GM12873 (cell line): ENCODE measurements around the gene ZBTB2.

Experiments
- TF ChIP-seq, protein P1 (sequence below): IDR thresholded peaks from 2 replicates; pipeline ENCODE4 v1.5.1; 2012; ENCODE audit warnings: low read depth, mild to moderate bottlenecking, moderate library complexity, low read length, control low read depth; ENCODE audit not compliant: insufficient read depth; ENCODE audit errors: missing control alignments

Gene ZBTB2

DNA sequence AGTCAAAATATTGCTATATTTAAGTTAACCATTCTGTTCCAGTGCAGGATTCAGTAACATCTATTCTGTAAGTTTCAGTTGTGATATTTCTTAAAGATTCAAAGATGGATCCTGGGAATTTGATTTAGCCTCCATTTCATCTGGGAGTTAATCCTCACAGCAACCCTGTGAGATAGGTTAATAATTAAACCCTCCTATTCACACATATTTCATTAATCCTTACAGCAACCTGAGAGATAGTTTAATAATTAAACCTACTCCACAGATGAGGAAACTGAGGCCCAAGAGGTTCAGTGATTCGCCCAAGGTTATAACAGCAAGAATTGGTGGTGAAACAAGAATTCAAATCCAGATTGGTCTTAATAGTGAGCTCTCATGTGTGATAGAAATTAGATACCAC lies 10.9 kb upstream of the ZBTB2 start:
- TF ChIP-seq, protein P1, sequence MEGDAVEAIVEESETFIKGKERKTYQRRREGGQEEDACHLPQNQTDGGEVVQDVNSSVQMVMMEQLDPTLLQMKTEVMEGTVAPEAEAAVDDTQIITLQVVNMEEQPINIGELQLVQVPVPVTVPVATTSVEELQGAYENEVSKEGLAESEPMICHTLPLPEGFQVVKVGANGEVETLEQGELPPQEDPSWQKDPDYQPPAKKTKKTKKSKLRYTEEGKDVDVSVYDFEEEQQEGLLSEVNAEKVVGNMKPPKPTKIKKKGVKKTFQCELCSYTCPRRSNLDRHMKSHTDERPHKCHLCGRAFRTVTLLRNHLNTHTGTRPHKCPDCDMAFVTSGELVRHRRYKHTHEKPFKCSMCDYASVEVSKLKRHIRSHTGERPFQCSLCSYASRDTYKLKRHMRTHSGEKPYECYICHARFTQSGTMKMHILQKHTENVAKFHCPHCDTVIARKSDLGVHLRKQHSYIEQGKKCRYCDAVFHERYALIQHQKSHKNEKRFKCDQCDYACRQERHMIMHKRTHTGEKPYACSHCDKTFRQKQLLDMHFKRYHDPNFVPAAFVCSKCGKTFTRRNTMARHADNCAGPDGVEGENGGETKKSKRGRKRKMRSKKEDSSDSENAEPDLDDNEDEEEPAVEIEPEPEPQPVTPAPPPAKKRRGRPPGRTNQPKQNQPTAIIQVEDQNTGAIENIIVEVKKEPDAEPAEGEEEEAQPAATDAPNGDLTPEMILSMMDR = no peak

DNA sequence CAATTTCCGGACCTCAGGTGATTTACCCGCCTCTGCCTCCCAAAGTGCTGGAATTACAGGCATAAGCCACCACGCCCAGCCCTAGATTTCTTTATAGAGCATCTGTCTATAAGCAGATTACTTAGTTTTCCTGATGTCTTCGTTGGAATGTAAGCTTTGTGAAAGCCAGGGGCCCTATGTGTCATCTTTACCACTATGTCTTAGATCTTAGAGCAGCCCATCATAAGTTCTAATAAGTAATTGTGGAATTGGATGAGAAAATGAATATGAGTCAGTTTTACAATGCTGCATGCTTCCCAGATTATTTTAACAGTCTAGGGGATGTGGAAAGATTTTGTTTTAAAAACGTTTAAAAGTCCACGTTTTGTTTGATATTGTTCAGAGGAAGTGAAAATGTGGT lies 9.1 kb upstream of the ZBTB2 start:
- TF ChIP-seq, protein P1 = no peak

DNA sequence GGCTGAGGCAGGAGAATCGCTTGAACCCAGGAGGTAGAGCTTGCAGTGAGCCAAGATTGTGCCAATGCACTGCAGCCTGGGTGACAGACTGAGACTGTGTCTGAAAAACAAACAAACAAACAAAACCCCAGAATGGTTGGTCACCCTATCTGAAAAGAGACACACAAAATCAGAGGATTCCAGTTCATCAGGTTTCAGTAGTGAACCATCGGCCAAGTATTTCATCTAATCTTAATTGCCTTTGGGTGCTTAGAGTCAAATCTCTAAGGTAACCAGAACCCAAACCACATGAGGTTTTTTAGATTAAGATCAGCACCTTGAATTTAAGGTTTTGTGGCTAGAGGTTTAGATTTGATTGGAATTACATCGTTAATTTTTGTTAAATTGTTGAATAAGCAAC lies 8.3 kb upstream of the ZBTB2 start:
- TF ChIP-seq, protein P1 = no peak

DNA sequence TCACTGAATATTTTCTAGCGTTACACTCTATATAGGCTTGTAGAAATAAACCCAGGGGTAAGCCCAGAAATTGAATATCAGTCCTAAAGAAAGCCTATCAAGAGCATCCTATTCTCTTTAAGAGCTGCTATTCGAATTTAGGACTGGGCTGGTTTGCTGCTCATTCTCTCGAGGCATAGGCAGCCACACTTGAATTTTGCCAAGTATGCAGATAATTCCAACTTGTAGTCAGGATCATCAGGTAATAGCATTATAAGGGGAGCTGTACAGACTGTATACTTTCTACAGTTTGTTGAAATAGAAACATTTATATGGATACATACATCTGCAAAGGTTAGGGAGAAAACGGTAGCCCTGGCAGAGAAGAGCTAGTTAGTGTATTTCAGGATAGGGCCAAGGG lies 2.1 kb upstream of the ZBTB2 start:
- TF ChIP-seq, protein P1 = no peak

DNA sequence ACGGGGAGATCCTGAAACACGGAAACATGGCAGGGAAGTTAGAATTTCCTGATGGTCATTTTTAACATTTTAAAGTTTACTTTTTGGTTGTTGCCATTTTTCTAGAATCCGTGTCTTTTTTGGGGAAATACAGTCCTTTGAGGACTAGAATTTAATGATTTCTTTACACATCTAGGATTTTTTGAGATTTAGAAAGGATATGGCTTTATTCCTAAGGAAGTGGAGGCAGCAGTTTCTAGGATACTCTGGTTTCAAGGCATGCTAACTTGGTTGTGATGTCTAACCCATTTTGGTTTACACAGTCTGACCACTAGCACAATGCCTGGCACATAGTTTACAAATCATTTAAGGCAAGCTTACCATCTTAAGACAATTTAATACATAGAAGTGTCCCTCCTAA lies 1.1 kb upstream of the ZBTB2 start:
- TF ChIP-seq, protein P1 = no peak

DNA sequence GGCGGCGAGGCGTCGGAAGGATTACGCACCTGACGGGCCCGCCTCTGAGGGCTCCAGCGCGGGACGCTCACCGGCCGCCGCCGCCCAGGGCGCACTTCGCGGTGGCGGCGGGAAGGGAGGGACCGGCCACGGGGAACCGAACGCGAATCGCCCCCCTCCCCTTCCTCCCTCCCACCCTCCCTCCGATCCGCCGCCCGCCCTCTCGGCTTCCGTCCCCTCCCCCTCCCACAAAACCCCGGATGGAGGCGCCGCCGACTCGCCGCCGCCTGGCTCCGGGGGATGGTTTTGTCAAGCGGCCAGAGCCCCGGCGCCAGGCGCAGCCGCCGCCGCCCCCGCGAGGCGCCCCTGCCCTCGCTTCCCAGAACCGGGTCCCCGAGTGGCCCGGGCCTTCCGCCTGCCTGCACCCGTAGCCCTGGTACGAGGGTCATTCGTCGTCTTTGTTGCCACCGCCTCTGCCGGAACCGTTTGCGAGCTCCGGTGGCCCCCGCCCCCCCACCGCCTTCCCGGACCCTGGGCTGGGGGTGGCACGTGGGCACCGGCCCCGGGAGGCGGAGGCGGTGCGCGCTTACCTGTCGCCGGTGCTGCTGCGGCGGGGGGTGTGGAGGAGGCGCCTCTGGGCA lies 398 bp downstream of the ZBTB2 start:
- TF ChIP-seq, protein P1 = no peak

DNA sequence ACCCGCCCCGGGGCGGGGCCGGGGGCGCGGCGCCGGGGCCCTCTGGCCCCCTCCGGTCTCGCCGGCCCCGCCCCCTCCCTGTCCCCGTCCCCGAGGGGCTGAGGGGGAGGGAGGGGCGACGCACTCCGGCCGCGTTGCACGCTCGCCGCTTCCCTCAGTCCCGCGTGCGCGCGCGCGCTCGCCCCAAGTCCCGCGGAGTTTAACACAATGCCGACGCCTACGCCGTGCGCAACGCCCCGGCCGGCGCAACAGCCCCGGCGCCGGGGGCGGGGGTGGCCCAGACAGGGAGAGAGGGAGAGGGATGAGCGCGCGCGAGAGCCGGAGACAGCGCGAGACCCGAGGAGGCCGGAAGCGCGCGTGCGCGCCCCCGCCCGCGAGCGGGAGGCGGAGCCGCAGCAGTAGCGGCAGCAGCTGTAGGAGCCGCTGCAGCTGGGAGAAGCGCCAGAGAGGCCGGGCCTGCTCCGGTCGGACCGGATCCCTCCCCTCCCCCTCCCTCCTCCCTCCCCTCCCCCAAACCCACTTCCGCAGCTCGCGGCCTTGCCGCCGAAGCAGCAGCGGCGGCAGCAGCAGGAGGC lies 996 bp downstream of the ZBTB2 start:
- TF ChIP-seq, protein P1 = no peak
